Sciatic nerve (tissue), 2 donors: ENCODE data around the gene ACSL1. TPM values are rescaled to one million over a fixed set of nuclear protein-coding genes. Genes with fewer than 3 reads are reported as not detected.
"Not testable (repeated sequence)": the region's sequence is repeated elsewhere in the genome, so short reads cannot be mapped to it uniquely, and the experiment has no call there.

Experiments
- ATAC-seq: fragments of 200-7000 bp; cut with Tn5 transposase; one replicate; pipeline ENCODE4 v1.9.1; 2020; ENCODE audit warnings: mild to moderate bottlenecking, moderate library complexity
- DNase-seq: peaks from one replicate; pipeline ENCODE4 v3.0.0-alpha.2; 2020; ENCODE audit warnings: low spot score
- intact Hi-C: fragments of 100-400 bp; cut with DNase I; formaldehyde crosslinking; loops from one replicate; pipeline ENCODE4 v1.14.2; 2022
- total RNA-seq: library from RNA; stranded (reverse); fragmentation: NEBNext Ultra II Directional; extraction: Animal tissue kit (Norgen Biotek cat#: 25700); gene quantifications from one replicate; pipeline ENCODE4 v1.2.1, GENCODE V29; 2021
- donor health status: DM: no; HTN: no; CAD: no.
- donor health status: DM: no; HTN: no; CAD: no.

ACSL1 gene
- total RNA-seq, 1 donor from 2014 or later = 145 TPM

- DNase-seq (no peak), ATAC-seq (no peak)
- intact Hi-C loops = no loop called here
These were observed 28.9 kb downstream of the ACSL1 start for GRCh38 chr4:184796906-184797305.

- ATAC-seq = no peak
- DNase-seq = no peak
- intact Hi-C loops = no loop called here
These were observed 30.4 kb downstream of the ACSL1 start for GRCh38 chr4:184795214-184795844.

GRCh38 chr4:184794470-184794869 lies 31.3 kb downstream of the ACSL1 start:
- ATAC-seq (no peak), DNase-seq (no peak)
- intact Hi-C loops = no loop called here

GRCh38 chr4:184793735-184794355 lies 31.9 kb downstream of the ACSL1 start:
- ATAC-seq = no peak
- intact Hi-C loops = no loop called here
- DNase-seq = no peak

- DNase-seq = no peak
- intact Hi-C loops = no loop called here
- ATAC-seq = peak; percentile 64
These were observed 32.7 kb downstream of the ACSL1 start for GRCh38 chr4:184792950-184793555.

- ATAC-seq = no peak
- no peak for DNase-seq
- intact Hi-C loops = no loop called here
These were observed 33.4 kb downstream of the ACSL1 start for GRCh38 chr4:184792334-184792733.

- intact Hi-C loops = no loop called here
- DNase-seq (no peak), ATAC-seq (no peak)
These were observed 34.9 kb downstream of the ACSL1 start for GRCh38 chr4:184790826-184791225.

- intact Hi-C loops = no loop called here
- ATAC-seq (no peak), DNase-seq (no peak)
These were observed 37.8 kb downstream of the ACSL1 start for GRCh38 chr4:184787766-184788503.

GRCh38 chr4:184785813-184786212 lies 40.0 kb downstream of the ACSL1 start:
- ATAC-seq = no peak
- intact Hi-C loops = no loop called here
- DNase-seq = no peak

- intact Hi-C loops = no loop called here
- no peak for ATAC-seq
- DNase-seq = no peak
These were observed 41.0 kb downstream of the ACSL1 start for GRCh38 chr4:184784628-184785257.

GRCh38 chr4:184782731-184783373 lies 42.9 kb downstream of the ACSL1 start:
- intact Hi-C loops = no loop called here
- ATAC-seq (peak; percentile 57), DNase-seq (no peak)

GRCh38 chr4:184779160-184779559 lies 46.6 kb downstream of the ACSL1 start:
- intact Hi-C loops, ATAC-seq, DNase-seq: not testable (repeated sequence)

- no peak for ATAC-seq
- intact Hi-C loops = no loop called here
- DNase-seq = no peak
These were observed 47.4 kb downstream of the ACSL1 start for GRCh38 chr4:184778325-184778724.

- no peak for DNase-seq
- intact Hi-C loops = no loop called here
- no peak for ATAC-seq
These were observed 48.9 kb downstream of the ACSL1 start for GRCh38 chr4:184776821-184777220.

GRCh38 chr4:184775854-184776555 lies 49.8 kb downstream of the ACSL1 start:
- intact Hi-C loops = no loop called here
- DNase-seq (no peak), ATAC-seq (no peak)

GRCh38 chr4:184774152-184774551 lies 51.6 kb downstream of the ACSL1 start:
- no peak for DNase-seq
- no peak for ATAC-seq
- intact Hi-C loops = loop anchor here (5.0 kb wide), 1 partner anchor 1533 kb away; no protein-coding TSS in a partner anchor

- no peak for ATAC-seq
- no peak for DNase-seq
- intact Hi-C loops = loop anchor here (5.0 kb wide), 1 partner anchor 1536 kb away; no protein-coding TSS in a partner anchor
These were observed 54.4 kb downstream of the ACSL1 start for GRCh38 chr4:184771416-184771815.

GRCh38 chr4:184769141-184769765 lies 56.5 kb downstream of the ACSL1 start:
- DNase-seq (no peak), ATAC-seq (no peak)
- intact Hi-C loops = no loop called here
